Ishikawa (cell line): ENCODE results near the gene PATL2.

ENCODE experiments used
- CEBPB ChIP-seq: IDR thresholded peaks from 2 replicates; pipeline ENCODE4 v1.6.1; 2012
- CREB1 ChIP-seq: IDR thresholded peaks from 2 replicates; pipeline ENCODE4 v1.6.1; 2012; ENCODE audit warnings: low read depth
- EGR1 ChIP-seq: IDR thresholded peaks from 2 replicates; pipeline ENCODE4 v1.6.1; 2012
- EP300 ChIP-seq: IDR thresholded peaks from 2 replicates; pipeline ENCODE4 v1.6.1; 2012; ENCODE audit warnings: borderline replicate concordance
- FOXM1 ChIP-seq: IDR thresholded peaks from 2 replicates; pipeline ENCODE4 v1.6.1; 2012; ENCODE audit warnings: low read depth, borderline replicate concordance
- MAX ChIP-seq: IDR thresholded peaks from 2 replicates; pipeline ENCODE4 v1.6.1; 2012
- NFIC ChIP-seq: IDR thresholded peaks from 2 replicates; pipeline ENCODE4 v1.6.1; 2012
- RAD21 ChIP-seq: IDR thresholded peaks from 2 replicates; pipeline ENCODE4 v1.6.1; 2012; ENCODE audit warnings: low read depth
- REST ChIP-seq: IDR thresholded peaks from 2 replicates; pipeline ENCODE4 v1.6.1; 2012; ENCODE audit warnings: low read depth, mild to moderate bottlenecking
- TAF1 ChIP-seq: IDR thresholded peaks from 2 replicates; pipeline ENCODE4 v1.6.1; 2012; ENCODE audit warnings: low read depth, mild to moderate bottlenecking
- TCF12 ChIP-seq: IDR thresholded peaks from 2 replicates; pipeline ENCODE4 v1.6.1; 2012; ENCODE audit warnings: low read depth
- TEAD4 ChIP-seq: IDR thresholded peaks from 2 replicates; pipeline ENCODE4 v1.6.1; 2012
- USF1 ChIP-seq: IDR thresholded peaks from 2 replicates; pipeline ENCODE4 v1.6.1; 2012
- YY1 ChIP-seq: IDR thresholded peaks from 2 replicates; pipeline ENCODE4 v1.6.1; 2012; ENCODE audit warnings: low read depth
- ZBTB7A ChIP-seq: IDR thresholded peaks from 2 replicates; pipeline ENCODE4 v1.6.1; 2012; ENCODE audit warnings: low read depth

PATL2 gene

GRCh38 chr15:44623178-44623577 lies 87.9 kb downstream of the PATL2 start:
- TF ChIP-seq TCF12: no peak
- no peak for TF ChIP-seq REST
- no peak for TF ChIP-seq ZBTB7A
- no peak for TF ChIP-seq NFIC
- no peak for TF ChIP-seq YY1
- no peak for TF ChIP-seq TAF1
- no peak for TF ChIP-seq CEBPB

GRCh38 chr15:44620081-44620480 lies 91.0 kb downstream of the PATL2 start:
- no peak for TF ChIP-seq YY1
- TF ChIP-seq CEBPB: no peak
- TF ChIP-seq RAD21: no peak
- no peak for TF ChIP-seq FOXM1
- no peak for TF ChIP-seq USF1
- no peak for TF ChIP-seq TCF12
- TF ChIP-seq MAX: no peak
- TF ChIP-seq EP300: no peak
- TF ChIP-seq REST: no peak
- no peak for TF ChIP-seq CREB1
- TF ChIP-seq TAF1: no peak
- TF ChIP-seq EGR1: no peak
- no peak for TF ChIP-seq NFIC
- TF ChIP-seq TEAD4: no peak
- no peak for TF ChIP-seq ZBTB7A

- no peak for TF ChIP-seq FOXM1
These were observed 94.1 kb downstream of the PATL2 start for GRCh38 chr15:44616974-44617373.
